CD4-positive, alpha-beta T cell (primary cell): ENCODE data around the gene MRS2. TPM values are rescaled to one million over a fixed set of nuclear protein-coding genes. Genes with fewer than 3 reads are reported as not detected.

Experiments
- ATAC-seq: fragments of 200-7000 bp; cut with Tn5 transposase; one replicate; pipeline ENCODE4 v1.10.0; 2022; ENCODE audit warnings: mild to moderate bottlenecking; ENCODE audit not compliant: poor library complexity
- CTCF ChIA-PET: fragments of 350-600 bp; sonication (Branson Sonifier 250); formaldehyde crosslinking; loops from one replicate; lab custom pipeline; 2021; ENCODE audit warnings: antibody characterized with exemption, inconsistent platforms; lab: Charles Lee
- POLR2A ChIA-PET: fragments of 350-600 bp; sonication (Branson Sonifier 250); formaldehyde crosslinking; loops from one replicate; lab custom pipeline; 2021; ENCODE audit warnings: antibody characterized with exemption, inconsistent platforms; lab: Charles Lee
- DNase-seq, 14 experiments: peaks; one replicate each; pipeline ENCODE4 v3.0.0-alpha.2; 2013 to 2020; ENCODE audit warnings: mixed read lengths in 2 of 14
- H3K27ac ChIP-seq, 2 donors: one replicate each; pipeline versions ENCODE4 v1.5.1 to v1.7.0; 2013; ENCODE audit warnings: low read length in 2 of 2, low read depth in 1 of 2, mild to moderate bottlenecking in 1 of 2
- H3K27me3 ChIP-seq, 2 experiments: 1 replicate in 1 of 2; 2 replicates in 1 of 2; pipeline versions ENCODE4 v1.6.1 to v1.7.0; 2013; ENCODE audit warnings: low read length in 2 of 2, control low read depth in 1 of 2, mild to moderate bottlenecking in 1 of 2, moderate library complexity in 1 of 2; ENCODE audit not compliant: insufficient read depth in 2 of 2, control insufficient read depth in 1 of 2
- H3K36me3 ChIP-seq: one replicate; pipeline ENCODE4 v1.6.1; 2013; ENCODE audit warnings: low read length, control low read depth; ENCODE audit not compliant: insufficient read depth
- H3K4me1 ChIP-seq: one replicate; pipeline ENCODE4 v1.6.1; 2013; ENCODE audit warnings: low read length, control low read depth; ENCODE audit not compliant: insufficient read depth
- H3K4me3 ChIP-seq: one replicate; pipeline ENCODE4 v1.5.1; 2013; ENCODE audit warnings: mild to moderate bottlenecking, low read length, moderate library complexity
- H3K9me3 ChIP-seq, 2 experiments: 1 replicate in 1 of 2; 2 replicates in 1 of 2; pipeline versions ENCODE4 v1.6.1 to v1.7.0; 2013; ENCODE audit warnings: low read length in 2 of 2, mild to moderate bottlenecking in 2 of 2, control low read depth in 1 of 2, moderate library complexity in 1 of 2; ENCODE audit not compliant: control insufficient read depth in 1 of 2, insufficient read depth in 1 of 2
- H3K27ac Mint-ChIP-seq: one replicate; pipeline ENCODE4 v1.8.0; 2020; ENCODE audit warnings: mixed read lengths
- H3K27me3 Mint-ChIP-seq: one replicate; pipeline ENCODE4 v1.8.0; 2021; ENCODE audit warnings: mixed read lengths
- H3K36me3 Mint-ChIP-seq: one replicate; pipeline ENCODE4 v1.8.0; 2021; ENCODE audit warnings: low read depth, mixed read lengths
- H3K4me1 Mint-ChIP-seq: one replicate; pipeline ENCODE4 v1.8.0; 2021; ENCODE audit warnings: low read depth, mixed read lengths
- H3K4me3 Mint-ChIP-seq: one replicate; pipeline ENCODE4 v1.8.0; 2020; ENCODE audit warnings: mild to moderate bottlenecking, mixed read lengths
- H3K9me3 Mint-ChIP-seq: one replicate; pipeline ENCODE4 v1.8.0; 2020; ENCODE audit warnings: mixed read lengths
- CTCF ChIP-seq: fragments of 200-600 bp; IDR thresholded peaks from one replicate; pipeline ENCODE4 v1.8.0; 2022; ENCODE audit warnings: antibody characterized with exemption, mild to moderate bottlenecking
- intact Hi-C, 2 experiments: fragments of 100-400 bp; cut with DNase I in 1 of 2; cut with micrococcal nuclease in 1 of 2; formaldehyde crosslinking; loops; one replicate each; pipeline versions ENCODE4 v1.15.1 to v1.9.0; 2023 to 2025; cut with DNase I, micrococcal nuclease
- total RNA-seq, 174 experiments: library from RNA in 2 of 174; stranded (reverse) in 2 of 174; gene quantifications; one replicate each; pipeline ENCODE4 v1.2.3 and lab custom pipeline; 2021 to 2026

MRS2 gene
- total RNA-seq, 2 experiments from 2014 or later: 3.7 to 4.6 TPM

DNA sequence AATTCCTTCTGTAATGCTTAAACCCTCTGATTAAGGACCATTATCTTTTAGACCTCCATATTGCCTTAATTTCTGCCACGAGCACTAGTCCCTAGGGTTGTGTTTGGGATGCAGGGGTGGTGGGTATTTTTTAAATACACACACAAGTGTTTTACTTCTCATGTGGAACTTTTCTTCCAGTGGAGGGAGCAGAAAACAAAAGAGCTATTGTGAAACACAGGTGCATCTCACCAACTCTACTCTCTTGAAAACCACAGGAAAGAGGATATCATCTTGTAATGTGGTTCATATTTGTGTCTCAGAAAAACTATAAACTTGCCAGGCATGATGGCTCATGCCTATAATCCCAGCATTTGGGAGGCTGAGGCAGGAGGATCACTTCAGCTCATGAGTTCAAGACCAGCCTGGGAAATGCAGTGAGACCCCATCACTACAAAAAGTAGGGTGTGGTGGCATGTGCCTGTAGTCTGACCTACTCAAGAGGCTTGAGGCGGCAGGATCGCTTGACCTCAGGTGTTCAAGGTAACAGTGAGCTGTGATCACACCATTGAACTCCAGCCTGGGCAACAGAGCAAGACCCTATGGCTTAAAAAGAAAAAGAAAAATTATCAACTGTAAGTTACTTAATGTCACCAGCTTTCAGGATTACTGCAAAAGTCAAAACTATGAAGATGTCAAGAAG lies 37.3 kb downstream of the MRS2 start:
- Histone ChIP-seq H3K4me1 (no peaks in the 10 kb centered on the region), H3K36me3 (no peaks in the 10 kb centered on the region), H3K4me3 (no peak overlapping the region), H3K27me3 (no peaks in the 10 kb centered on the region), H3K9me3 (no peaks in the 10 kb centered on the region), H3K27ac (no peak overlapping the region)
- no peak for TF ChIP-seq CTCF
- no peak for DNase-seq
- no peak overlapping the region for H3K27ac Mint-ChIP-seq
- H3K9me3 Mint-ChIP-seq: no peaks in the 10 kb centered on the region
- POLR2A ChIA-PET: no interaction called here
- peaks cover 11% of the 10 kb centered on the region for H3K36me3 Mint-ChIP-seq
- intact Hi-C loops: no loop called here
- CTCF ChIA-PET: no interaction called here
- no peak for ATAC-seq
- H3K27me3 Mint-ChIP-seq: no peaks in the 10 kb centered on the region
- H3K4me3 Mint-ChIP-seq: no peak overlapping the region
- H3K4me1 Mint-ChIP-seq: no peaks in the 10 kb centered on the region

- Histone ChIP-seq H3K4me1 (no peaks in the 10 kb centered on the region), H3K27me3 (no peaks in the 10 kb centered on the region), H3K9me3 (no peaks in the 10 kb centered on the region), H3K36me3 (no peaks in the 10 kb centered on the region), H3K27ac (no peak overlapping the region), H3K4me3 (no peak overlapping the region)
- H3K4me1 Mint-ChIP-seq: no peaks in the 10 kb centered on the region
- ATAC-seq: no peak
- no peak for TF ChIP-seq CTCF
- H3K36me3 Mint-ChIP-seq: peaks cover 11% of the 10 kb centered on the region
- ChIA-PET POLR2A (no interaction called here), CTCF (no interaction called here)
- DNase-seq: no peak
- no peaks in the 10 kb centered on the region for H3K27me3 Mint-ChIP-seq
- no peak overlapping the region for H3K4me3 Mint-ChIP-seq
- H3K27ac Mint-ChIP-seq: no peak overlapping the region
- H3K9me3 Mint-ChIP-seq: no peaks in the 10 kb centered on the region
- intact Hi-C loops: no loop called here
Measured at GRCh38 chr6:24440897-24441598, 38.3 kb downstream of the MRS2 start.

GRCh38 chr6:24441599-24441904 lies 38.8 kb downstream of the MRS2 start:
- TF ChIP-seq CTCF: no peak
- ChIA-PET POLR2A (no interaction called here), CTCF (no interaction called here)
- Mint-ChIP-seq H3K4me3 (no peak overlapping the region), H3K9me3 (no peaks in the 10 kb centered on the region), H3K27ac (no peak overlapping the region), H3K4me1 (no peaks in the 10 kb centered on the region), H3K27me3 (no peaks in the 10 kb centered on the region), H3K36me3 (peaks cover 9% of the 10 kb centered on the region)
- Histone ChIP-seq H3K4me3 (no peak overlapping the region), H3K36me3 (no peaks in the 10 kb centered on the region), H3K27ac (no peak overlapping the region), H3K27me3 (no peaks in the 10 kb centered on the region), H3K4me1 (no peaks in the 10 kb centered on the region), H3K9me3 (no peaks in the 10 kb centered on the region)
- DNase-seq (no peak), ATAC-seq (no peak)
- intact Hi-C loops: no loop called here
